ENCODE results near the gene CLN3.
"Not testable (repeated sequence)": the region's sequence is repeated elsewhere in the genome, so short reads cannot be mapped to it uniquely, and the experiment has no call there.

The CLN3 gene

GRCh38 chr16:28494121-28494851, 2.4 kb upstream of the CLN3 start, which contains the start of gene APOBR:
Gene APOBR (plus strand): TSS chr16:28494643. CDS start chr16:28494682, 39 bp downstream.
- DNase-seq (ENCODE audit: low read depth), result peak; percentile 63

DNA sequence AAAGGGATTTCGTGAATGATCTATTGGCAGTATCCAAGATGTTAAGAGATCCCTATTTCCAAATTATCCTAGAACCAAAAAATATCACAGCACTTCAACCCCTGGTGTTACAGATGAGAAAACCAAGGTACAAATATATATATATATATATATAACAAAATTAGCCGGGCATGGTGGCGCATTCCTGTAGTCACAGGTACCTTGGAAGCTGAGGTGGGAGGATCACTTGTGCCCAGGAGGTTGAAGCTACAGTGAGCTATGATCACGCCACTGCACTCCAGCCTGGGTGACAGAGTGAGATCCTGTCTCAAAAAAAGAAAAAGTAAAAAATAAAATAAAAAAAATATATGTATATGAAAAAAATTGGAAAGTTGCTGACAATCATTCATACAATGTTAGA, 637 bp upstream of the CLN3 start:
- no peak for DNase-seq (ENCODE audit: low read depth)

- no peak for DNase-seq (ENCODE audit: low read depth)
Observed at GRCh38 chr16:28491230-28491969, 474 bp downstream of the CLN3 start.

DNA sequence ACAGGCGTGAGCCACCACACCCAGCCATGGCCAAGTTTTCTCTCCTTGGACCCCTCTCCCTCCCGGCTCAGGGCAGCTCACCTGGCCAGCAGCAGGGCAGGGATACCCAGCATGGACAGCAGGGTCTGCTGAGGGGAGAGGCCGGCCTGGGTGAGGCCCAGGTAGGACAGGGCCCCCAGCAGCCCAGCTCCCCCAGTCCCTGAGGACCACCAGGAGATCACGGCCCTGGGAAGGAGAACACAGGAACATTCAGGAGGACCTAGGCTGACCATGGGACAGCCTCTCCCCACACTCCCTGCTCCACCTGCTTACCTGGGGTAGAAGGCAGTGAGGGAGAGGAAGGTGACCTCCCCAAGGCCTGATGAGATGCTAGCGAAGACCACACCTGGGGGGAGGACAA, 5.6 kb downstream of the CLN3 start:
- DNase-seq (ENCODE audit: low read depth), result no peak

DNA sequence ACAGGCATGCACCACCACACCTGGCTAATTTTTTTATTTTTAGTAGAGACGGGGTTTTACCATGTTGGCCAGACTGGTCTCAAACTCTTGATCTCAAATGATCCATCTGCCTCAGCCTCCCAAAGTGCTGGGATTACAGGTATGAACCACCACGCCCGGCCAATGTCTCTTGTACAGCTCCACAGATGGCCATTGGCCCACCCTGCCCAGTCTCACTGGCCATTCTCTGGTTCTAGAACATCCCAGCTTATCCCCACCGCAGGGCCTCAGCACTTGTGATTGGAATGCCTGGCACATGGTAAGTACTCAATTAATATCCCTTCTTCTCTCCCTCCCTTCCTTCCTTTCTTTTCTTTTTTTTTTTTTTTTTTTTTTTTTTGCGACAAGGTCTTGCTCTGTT, 8.5 kb downstream of the CLN3 start:
- DNase-seq (ENCODE audit: low read depth), result not testable (repeated sequence)

- no peak for DNase-seq (ENCODE audit: low read depth)
Observed at GRCh38 chr16:28482026-28482425, 9.8 kb downstream of the CLN3 start.

GRCh38 chr16:28478506-28479180, 13.2 kb downstream of the CLN3 start:
- DNase-seq (ENCODE audit: low read depth), result no peak

DNA sequence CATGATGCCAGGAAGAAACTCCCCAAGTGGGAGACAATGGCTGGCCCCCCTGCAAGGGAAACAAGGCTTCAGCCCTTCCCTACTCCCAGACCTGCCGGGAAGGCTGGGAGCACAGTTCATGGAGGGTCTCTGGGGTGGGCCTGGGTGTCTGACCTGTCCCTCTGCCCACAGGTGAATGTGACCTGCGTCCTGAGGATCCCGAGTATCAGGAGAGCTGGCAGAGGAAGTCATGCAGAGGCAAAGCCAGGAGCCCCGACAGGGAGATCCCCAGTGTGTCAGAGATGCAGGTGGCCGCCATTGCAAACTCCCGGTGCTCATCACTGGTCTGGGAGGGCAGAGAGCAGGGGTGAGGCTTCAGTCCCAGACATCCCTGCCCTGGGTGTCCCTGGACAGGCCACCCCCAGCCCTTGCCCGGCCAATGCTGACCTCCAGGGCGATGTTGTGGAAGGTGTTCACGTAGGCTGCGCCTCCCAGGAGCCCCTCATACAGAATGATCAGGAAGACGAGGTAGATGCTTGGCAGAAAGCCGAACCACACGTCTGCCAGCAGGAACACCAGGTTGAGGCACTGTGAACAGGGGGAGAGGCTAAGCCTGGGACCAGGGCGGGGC, 14.5 kb downstream of the CLN3 start:
- no peak for DNase-seq (ENCODE audit: low read depth)

DNA sequence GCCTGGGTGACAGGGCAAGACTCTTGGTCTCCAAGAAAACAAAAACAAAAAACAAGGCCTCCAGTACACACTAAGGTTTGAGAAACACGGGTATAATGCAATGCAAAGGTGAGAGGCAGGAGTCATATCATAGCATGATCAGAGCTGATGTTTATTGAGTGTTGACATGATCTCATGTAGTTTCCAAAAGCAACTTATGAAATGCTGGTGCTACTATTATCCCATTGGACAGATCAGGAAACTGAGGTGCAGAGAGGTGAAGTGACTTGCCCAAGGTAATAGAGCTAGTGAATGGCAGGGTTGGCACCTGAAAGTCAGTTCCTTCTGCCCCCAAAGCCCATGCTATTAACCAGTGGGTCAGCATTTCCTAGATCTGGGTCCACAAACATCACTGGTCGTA, 16.7 kb downstream of the CLN3 start:
- no peak for DNase-seq (ENCODE audit: low read depth)

DNA sequence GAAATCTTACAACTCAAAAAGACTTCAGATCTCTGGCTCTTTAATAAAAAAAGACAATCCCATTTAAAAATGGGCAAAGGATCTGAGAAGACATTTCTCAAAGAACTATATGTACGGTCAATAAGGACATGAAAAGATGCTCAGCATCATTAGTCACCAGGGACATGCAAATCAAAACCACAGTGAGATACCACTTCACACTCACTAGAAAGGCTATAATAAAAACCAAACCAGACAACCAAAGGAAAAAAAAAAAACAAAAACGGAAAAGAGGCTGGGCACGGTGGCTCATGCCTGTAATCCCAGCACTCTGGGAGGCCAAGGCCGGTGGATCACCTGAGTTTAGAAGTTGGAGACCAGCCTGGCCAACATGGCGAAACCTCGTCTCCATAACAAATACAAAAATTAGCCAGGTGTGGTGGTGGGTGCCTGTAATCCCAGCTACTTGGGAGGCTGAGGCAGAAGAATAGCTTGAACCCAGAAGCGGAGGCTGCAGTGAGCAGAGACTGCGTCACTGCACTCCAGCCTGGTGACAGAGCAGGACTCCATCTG, 18.1 kb downstream of the CLN3 start:
- DNase-seq (ENCODE audit: low read depth), result no peak

- not testable (repeated sequence) for DNase-seq (ENCODE audit: low read depth)
Observed at GRCh38 chr16:28447081-28447480, 44.8 kb downstream of the CLN3 start.

GRCh38 chr16:28446388-28446787, 45.5 kb downstream of the CLN3 start:
- not testable (repeated sequence) for DNase-seq (ENCODE audit: low read depth)

DNA sequence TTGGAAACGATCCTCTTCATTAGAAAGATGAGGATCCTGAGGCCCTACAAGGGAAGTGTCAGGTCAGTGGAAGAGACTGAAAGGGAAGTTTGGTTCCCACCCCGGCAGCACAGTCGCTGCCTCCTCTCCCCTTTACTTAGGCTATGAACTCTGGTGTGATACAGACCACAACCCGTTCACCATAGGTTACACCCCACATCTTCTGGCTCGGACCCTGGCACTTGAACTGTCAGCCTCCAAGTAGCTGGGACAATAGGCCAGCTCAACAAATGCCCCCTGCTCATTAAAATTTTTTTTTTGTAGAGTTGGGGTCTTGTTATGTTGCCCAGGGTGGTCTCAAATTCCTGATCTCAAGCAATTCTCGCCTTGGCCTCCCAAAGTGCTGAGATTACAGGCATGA, 47.9 kb downstream of the CLN3 start:
- DNase-seq (ENCODE audit: low read depth), result not testable (repeated sequence)

DNA sequence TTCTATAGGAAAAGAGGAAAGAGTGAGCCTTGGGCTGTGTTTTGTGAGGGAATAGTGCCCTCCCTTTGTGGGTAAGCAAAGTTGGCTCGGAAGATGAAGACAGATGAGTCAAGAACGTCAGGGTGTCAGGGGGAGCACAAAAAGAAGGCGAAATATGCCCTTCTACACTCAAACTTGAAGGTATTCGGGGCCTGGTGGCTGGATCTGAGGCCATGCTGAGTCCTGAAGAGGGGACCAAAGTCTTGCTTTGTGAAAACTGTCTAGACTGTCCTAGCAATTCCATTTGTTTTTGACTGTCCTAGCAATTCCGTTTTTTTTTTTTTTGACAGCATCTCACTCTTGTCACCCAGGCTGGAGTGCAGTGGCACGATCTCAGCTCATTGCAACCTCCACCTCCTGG, 53.0 kb downstream of the CLN3 start:
- DNase-seq (ENCODE audit: low read depth), result not testable (repeated sequence)

- DNase-seq (ENCODE audit: low read depth), result not testable (repeated sequence)
Observed at GRCh38 chr16:28435340-28435739, 56.5 kb downstream of the CLN3 start.
